Stimulated activated CD4-positive, alpha-beta T cell treated with anti-CD3 and anti-CD28 coated beads, TNF-alpha, amount 100 ng/mL, for 24 hours (primary cell): Measurements from ENCODE around the gene NTM.
"Not testable (repeated sequence)": the region's sequence is repeated elsewhere in the genome, so short reads cannot be mapped to it uniquely, and the experiment has no call there.

ENCODE experiments used
- DNase-seq, 3 experiments: peaks; one replicate each; pipeline ENCODE4 v3.0.0-alpha.2; 2020; ENCODE audit warnings: low read depth in 3 of 3

Gene NTM

DNA sequence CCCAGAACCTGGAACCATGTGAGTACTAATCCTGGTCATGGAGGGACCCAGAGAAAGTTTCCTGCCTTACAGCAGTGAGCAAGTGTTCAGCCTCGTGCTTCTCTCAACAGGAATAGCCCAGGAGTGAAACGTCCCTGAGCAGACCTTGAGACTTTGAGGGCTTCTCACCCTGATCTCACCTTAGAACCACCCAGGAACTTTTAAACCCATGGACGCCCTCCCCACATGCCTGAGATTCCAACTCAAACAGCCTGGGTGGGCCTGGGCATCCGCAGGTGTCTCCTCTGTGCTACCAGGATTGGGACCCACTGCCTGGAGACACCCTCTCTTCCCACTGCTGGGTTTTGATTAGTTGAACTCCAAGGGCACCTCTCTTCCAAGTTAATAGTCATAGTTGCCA lies 297.2 kb downstream of the NTM start:
- no peak for DNase-seq

DNA sequence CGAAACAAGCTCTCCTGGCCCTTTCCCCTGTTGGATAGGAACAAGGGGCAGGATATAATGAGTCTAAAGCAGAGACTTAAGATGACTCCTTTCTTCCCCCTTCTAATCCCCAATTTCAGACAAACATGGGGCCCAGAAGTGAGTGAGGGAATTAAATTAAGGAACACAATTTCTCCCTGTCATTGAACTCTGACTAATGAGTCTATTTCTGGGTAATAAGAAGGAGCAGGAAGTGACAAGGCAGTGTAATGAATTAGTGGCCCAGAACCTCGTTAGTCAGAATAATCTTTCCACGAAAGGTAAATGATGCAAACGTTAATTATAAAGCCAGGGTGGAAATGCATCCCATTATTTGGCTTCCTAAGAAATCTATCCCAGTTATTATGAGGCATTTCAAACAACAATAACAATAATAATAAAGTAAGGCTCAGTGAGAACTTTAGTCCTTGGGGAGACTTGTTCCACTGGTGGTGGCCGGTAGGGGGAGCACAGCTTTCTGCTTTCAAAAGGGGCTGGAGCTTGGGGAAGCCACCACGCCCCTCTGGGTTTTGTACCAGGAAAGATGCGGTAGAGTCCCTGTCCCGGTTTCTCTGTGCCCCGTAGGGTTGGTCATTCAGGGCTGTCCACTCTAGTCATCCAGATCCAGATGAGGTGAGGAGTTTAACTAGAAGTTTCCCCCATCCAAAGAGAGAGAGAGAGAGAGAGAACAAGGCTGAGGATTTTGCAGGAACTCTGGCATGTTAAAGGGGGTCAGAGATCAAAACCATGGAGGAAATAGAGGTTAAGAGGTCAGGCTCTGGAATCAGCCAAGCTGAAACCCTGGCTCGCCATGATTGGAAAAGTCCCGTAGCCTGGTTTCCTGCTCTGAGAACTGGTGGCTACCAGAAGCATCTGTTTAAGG lies 298.3 kb downstream of the NTM start:
- DNase-seq = peak in 2 of 3 experiments; percentile 15 to 57

DNA sequence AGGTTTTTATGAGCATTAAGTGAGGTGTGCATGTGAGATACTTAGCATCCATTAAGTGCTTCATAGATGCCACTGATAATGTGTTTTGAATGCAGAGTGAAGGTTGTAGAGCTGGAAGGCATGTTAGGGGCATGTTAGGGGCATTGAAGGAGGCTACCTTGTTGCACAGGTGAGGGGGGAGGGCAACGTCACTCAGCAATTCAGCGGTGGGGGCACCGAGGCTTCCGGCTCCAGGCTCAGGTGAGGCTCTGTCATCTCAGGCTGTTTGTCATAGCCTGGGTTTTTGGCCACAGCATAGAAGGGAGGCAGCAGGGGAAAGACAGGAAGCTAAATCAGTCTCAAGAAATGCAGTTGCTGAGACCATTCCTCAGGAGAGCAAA lies 299.0 kb downstream of the NTM start:
- no peak for DNase-seq

DNA sequence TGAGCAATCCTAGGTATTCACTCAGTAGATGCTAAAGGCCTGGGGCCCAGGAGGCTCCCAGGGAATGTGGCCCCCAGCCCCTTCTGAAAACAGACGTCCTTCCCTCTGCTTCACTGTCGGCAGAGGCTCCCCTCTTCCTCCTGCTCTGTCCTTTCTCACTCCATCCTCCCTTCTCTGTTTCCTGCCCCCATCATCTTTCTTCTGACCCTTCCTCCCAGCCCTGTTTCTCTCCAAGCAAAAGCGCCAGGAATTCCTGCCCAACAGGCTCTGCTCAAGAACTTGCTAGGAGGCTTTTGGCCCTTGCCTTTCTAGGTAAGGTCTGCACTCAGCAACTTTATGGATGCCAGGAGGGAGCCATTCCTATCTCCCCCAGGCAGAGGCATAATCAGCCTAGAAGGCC lies 300.5 kb downstream of the NTM start:
- no peak for DNase-seq

DNA sequence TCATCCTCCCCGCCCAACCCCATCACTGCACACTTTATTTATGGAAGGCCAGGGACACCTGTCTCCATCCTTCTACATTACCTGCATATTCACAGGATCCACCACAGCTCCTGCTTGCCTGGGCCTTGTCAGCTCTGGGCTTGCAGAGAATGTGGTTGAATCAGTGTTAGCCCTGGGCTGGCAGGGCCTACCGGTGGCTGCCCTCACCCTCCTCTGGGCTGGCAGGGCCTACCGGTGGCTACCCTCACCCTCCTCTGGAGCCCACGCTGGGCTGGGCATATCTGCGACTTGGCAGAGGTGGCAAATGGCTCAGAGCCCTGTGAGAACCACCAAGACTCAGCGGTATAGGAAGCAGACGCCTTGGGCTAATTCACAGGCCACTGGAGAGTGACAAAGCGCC lies 300.9 kb downstream of the NTM start:
- no peak for DNase-seq

DNA sequence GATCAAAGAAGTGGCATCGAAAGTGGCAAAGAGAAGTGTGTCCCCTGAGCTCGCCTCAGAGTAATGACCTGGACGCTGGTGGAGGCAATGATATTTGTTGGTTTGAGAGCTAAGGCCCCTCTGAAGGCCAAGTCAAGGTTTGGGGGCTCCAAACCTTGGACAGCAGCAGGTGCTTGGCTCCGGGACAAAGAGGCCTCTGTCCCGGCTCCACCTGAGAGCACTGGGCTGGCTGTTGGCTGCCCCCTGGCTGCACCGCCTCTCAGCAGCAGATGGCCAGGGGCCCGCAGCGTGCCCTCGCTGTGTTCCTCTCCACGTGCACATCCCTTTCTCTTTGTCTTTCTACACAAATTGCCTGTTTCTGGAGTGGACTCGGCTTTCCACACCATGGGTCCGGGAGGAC lies 301.3 kb downstream of the NTM start:
- DNase-seq = no peak

DNA sequence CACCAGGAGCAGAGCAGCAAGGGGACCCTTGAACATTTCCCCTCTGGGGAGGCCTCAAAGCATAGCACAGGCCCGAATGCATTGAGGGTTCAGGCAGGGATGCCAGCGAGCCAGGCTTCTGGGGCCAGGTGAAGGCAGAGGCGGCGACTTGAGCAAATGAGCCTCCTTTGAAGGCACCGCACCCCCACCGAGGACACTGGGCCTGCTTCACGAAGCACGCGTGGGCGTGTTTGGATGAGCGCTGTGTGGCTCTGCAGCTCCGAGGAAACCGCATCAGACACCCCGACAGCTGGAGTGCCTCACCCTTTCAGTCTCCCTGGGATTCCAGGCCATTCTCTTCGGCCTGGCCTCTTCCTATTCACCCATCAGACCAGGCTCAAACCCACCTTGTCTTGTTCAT lies 301.8 kb downstream of the NTM start:
- DNase-seq = no peak

DNA sequence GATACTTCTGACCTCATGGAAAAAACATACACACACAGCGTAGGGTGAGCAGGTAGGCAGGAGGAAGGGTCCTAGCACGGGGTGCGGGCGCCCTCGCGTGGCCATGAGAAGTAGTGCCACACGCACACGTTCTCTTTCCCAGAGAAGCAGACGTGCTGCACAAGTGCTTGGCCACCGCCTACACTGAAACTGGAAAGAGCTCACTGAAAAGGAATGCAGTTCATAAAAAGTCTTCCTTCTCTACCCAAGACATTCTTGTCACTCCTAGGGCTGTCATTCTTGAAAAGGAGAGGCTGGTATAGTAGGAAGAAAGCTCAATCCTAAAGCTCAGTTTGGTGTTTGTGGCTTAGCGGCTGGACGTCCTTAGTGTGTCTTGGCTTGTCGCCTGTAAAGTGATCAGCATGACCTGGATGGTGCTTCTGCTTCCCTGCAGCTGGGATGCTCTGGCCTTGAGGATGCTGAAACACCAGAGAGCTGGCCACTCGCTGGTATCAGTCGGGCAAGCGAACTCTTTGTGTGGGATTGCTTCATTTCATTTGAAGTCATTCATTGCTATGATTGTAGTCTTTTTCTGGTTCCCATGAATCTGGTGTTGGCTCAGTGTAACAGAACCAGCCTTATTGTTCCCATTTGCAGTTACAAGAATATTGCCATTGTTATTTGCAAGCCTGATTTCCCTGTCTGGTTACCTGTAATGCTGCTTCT lies 303.8 kb downstream of the NTM start:
- DNase-seq = peak in 2 of 3 experiments; percentile 9 to 52

DNA sequence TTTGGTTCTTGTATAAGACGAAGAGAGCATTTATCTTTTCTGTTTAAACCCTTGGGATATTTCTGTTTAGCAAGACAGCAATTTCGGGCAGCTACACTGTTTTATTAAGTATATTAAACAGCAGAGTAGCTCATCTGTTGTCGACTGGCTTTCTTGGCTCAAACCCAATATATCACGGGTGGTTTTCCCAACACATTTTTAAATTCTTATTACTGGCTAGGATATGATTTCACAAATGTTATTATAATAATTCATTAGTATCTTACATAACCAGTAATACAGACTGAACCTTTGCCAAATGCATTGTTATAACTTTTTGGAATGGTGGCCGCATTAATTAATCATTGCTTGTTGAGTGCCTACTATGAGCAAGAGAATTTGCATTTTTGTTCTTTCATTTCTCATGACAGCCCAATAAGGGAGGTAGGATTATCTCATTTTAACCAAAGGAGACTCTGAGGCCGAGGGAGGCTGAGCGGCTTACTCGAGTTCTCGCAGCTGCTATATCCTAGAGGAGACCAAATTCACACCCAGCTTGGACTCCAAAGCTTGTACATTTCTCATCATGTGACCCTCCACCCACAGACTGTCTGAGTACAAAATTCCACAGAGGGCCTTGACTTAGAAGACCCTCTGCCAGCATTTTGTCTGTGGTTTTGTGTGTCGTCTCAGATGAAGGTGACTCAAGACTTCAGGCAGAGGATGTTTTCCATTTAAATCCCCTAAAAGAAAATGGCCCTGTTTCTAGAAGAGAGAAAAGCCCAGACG lies 304.9 kb downstream of the NTM start:
- no peak for DNase-seq

DNA sequence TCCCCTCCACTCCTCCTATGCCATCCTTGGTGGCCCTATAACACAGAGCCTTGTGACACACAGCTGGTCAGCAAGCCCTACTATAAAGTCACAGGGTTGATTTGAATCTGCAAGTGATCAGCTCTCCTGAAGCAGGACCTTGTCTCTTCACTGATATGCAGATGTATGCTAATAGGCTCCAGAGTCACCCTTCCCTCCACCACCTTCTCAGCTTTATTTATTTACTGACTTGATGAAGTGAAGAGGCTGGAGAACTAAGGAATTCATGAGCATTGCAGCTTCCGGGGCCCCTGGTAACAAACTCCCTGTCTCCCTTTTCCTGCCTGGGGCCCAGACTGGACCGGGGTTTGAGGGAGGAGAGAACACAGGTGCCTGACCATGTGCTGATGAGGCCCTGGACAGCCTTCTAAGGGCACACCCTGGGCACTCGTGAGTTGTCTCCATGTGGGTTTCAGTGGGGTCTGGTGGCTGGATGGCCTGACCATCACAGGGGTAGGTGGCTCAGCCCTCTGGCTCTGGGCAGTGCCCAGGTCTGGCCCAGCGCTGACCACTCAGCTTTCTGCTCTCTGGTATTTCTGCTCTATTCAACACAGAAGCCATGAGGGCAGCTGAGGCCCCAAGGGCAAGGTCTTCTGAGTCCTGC lies 307.5 kb downstream of the NTM start:
- DNase-seq = no peak

DNA sequence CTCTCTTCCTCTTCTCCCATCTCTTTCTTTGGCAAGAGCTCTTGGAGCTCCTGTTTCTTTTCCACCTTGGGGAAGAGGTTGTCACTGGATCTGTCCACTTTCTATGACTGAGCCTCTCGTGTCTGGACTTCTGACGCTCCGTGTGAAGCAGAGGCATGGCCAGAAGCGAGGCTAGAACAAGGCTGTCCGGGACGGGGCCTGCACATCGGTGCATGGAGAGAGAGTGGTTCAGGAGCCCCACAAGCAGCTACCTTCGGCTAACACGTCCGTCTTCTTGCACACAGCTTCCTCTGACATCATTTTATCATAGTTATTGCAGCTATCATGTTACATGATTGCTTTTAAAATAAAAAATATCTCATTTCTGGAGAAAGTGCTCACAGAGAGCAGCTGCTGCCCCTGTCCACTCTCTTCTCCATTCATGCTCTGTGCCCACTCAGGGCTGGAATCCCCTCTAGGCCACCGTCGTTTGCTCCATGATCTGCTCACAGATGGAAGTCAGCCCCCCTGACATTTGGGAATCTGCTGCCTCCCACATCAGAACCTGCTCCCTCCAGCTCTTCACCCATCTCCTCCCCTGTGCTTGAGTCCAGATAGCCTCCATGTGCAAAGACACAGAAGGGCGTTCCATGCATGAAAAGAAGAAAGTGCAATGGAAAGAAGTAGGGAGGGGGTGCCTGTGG lies 308.4 kb downstream of the NTM start:
- DNase-seq = no peak

DNA sequence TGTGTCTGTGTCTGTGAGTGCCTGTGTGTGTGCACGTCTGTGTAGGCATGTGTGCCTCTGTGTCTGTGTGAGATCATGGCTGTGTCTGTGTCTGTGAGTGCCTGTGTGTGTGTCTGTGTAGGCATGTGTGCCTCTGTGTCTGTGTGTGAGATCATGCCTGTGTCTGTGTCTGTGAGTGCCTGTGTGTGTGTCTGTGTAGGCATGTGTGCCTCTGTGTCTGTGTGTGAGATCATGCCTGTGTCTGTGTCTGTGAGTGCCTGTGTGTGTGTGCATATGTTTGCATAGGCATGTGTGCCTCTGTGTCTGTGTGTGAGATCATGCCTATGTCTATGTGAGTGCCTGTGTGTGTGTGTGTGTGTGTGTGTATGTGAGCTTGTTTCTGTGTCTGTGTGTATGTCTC lies 310.0 kb downstream of the NTM start:
- not testable (repeated sequence) for DNase-seq

DNA sequence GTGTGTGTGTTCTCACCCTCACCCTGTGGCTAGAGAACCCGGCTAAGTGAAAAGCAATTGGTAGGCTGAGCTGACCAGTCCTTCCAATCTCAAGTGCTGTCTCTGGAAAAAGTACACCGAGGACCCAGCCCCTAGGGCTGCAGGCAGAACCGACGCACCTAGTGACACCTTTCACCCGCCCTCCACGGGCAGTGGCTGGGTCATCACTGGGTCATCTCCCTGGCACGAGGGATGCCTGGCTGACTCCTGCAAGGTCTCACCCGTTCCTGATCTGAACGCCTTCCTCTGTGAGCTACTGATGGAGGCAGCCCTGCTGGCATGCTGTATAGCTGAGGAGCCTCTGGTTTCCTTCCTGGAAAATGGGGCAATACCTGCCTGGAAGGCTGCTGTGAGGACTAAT lies 311.5 kb downstream of the NTM start:
- no peak for DNase-seq

DNA sequence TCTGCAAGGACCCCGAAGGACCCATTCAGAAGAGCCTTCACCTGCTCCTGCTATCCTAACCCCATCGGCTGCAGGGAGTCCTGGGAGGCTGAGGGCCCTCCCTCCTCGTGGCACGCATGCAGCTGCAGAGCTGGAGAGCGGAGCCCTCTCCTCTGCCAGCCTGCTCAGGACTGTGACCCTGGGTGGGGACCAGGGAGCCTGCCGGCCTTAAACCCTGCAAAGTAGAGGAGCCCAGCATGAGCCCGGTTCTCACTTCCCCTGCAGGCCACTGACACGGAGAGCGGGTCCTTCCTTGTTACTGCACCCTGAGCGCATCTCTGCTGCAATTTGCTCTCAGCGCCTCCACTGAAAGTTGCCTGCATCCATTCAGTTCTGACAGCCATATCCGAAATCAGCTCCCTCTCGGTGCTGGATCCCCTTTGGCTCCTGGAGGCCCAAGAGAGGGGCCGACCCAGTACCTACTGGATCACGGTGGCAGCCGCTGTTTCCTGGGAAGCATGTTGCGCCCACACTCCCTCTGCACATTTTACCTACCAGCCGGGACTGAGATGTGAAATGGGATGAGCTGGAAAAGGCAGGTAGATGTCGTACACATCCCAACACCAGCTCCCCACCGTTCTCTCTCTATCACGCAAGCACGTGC lies 312.1 kb downstream of the NTM start:
- no peak for DNase-seq

DNA sequence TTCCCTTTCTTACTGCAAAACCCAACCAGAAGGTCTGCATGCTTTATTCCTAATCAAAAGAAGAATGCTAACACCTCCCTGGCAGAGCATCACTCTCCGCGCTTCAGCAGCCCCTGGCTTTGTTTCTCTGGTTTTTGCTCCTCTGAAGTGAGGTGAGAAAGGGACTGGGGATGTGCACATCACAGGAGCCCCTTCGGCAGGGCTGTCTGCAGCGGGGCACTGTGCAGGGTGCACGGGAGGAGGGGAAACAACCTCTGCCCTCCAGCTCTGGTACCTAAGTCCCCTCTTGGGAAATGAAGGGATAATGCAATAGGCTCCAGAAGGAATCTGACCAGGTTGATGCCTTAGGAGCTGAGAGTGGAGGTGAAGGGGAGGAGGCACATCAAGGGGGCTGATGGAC lies 312.7 kb downstream of the NTM start:
- DNase-seq = no peak

DNA sequence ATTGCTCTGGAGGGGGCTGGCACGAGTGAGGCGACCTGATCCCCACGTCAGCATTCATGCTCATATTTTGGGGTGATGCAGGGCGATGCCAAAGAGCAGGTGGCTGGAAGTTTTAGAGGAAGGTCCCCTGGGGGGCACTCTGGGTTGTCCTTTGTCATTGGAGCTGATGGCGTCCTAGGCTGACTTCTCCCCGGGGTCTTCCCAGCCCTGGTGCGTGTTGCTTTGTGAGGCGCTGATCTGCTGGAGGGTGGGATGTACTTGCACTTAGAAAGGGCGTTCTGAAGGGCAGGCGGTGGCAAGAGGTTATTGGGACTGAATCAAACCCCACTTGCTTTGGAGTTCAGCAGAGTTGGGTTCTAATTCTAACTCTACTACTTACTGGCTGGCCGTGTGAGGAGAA lies 313.3 kb downstream of the NTM start:
- DNase-seq = no peak

DNA sequence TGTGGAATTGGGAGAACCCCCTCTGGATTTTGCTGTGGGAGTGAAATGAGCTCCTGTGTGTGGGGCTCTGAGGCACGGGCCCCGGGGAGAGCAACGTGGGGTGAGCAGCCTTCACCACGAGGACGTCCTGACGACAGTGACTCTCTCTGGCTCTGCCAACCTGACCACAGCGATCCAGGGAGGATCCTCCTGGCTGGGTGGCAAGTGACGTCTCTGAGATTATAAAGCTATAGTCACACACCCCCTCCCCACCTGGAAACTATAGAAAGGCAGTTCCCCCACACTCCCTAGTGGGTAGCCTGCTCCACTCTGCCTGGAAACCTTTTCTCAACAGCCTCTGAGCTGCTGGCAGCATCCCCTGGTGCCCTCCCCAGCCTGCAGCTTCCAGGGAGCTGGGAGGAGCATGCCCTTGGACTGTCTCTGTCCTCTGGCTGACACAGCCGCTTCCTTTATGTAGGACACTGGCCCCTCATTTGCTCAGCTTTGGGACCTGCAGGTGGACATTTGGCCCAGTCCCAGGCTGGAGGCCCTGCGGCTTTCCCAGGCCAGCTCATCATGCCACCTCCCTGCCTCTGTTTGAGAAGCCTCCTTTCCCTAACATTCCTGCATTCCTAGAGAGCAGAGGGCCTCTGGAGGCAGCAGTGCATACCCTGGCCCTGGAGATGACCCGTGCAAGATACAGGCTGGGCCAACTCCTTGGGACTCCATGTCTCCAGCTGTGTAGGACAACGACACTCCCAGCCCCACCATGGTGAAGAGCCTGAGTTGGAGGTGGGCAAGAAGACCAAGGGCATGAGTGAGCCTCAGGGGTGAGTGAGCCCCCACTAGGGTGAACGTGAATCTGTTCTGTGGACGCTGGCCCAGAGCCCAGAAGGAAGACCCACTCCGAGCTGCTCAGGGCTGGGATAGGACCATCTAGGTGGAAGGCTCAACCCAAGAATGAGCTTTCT lies 314.0 kb downstream of the NTM start:
- DNase-seq = no peak

DNA sequence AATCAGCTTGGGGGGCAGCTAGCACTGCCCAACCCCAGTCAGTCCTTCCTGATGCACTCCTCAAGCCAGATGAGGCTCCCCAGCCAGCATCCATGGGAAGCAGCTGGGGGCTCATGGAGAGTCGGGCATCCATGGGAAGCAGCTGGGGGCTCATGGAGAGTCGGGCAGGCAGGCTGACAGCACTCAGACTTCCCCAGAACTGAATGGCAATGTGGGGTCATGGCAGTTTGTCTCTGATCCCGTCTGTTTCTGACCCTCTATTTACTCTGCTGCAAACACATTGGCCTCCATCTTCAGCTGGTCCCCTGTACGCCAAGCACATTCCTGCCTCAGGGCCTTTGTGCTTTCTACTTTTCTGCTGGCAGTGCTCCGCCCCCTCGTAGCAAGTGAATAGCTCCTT lies 314.8 kb downstream of the NTM start:
- DNase-seq = no peak

DNA sequence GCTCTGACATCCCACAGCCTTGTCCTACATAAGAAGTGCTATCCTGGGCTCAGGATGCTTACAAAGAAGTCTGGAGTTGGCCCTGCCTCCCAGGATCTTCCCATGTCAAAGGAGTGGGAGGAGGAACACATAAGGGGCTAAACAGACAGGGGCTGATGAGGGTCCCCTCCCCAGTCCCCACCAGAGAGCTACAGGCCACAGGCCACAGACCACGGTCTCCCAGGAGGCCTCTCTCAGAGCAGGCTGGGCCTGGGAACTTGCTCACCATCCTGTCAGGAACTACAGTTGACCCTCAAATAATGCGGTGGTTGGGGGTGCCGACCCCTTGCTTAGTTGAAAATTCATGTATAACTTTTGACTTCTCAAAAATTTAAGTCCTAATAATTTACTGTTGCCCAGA lies 315.5 kb downstream of the NTM start:
- no peak for DNase-seq

DNA sequence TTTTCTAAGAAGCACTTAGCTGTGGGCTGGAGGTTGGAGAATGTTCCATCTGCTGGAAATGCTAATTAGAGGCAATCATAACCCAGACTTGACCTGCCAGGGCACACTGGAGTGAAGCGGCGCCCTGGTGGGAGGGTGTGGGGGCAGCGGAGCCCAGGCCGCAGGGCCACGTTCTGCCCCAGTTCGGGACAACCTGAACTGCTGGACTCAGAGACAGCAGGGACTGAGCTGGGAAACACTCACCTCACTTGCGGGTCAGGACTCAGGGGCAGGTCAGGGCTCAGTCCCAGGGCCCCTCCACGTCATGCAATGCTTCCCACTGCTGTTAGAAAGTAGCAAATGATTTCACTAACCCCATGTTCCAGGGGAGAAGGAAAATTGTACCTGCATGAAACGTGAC lies 316.4 kb downstream of the NTM start:
- no peak for DNase-seq
